MCF 10A (cell line): ENCODE measurements around the gene CADPS. TPM values are rescaled to one million over a fixed set of nuclear protein-coding genes. Genes with fewer than 3 reads are reported as not detected.

ENCODE experiments used
- BruUV-seq: library from RNA; stranded (reverse); fragments of 400-500 nt; replicated peaks from 2 replicates; lab custom pipeline; 2021; lab: Mats Ljungman, UMichigan
- CTCF ChIA-PET: fragments of 300-600 bp; sonication (Branson Sonifier 250); formaldehyde crosslinking; extraction: SDS; loops from one replicate; lab custom pipeline; 2021; ENCODE audit warnings: antibody characterized with exemption, inconsistent platforms; lab: Yijun Ruan, JAX
- POLR2A ChIA-PET: fragments of 300-600, 350-650 bp; sonication (Branson Sonifier 250); formaldehyde crosslinking; extraction: SDS; loops from one replicate; lab custom pipeline; 2020; ENCODE audit warnings: antibody characterized with exemption, inconsistent platforms; lab: Yijun Ruan, JAX
- DNase-seq: peaks from one replicate; pipeline ENCODE4 v3.0.0-alpha.2; 2018; ENCODE audit not compliant: unreplicated experiment
- H3K27ac Mint-ChIP-seq: one replicate; pipeline ENCODE4 v1.8.0; 2022; ENCODE audit warnings: mild to moderate bottlenecking, low read depth, mixed read lengths; ENCODE audit not compliant: unreplicated experiment
- H3K27me3 Mint-ChIP-seq: one replicate; pipeline ENCODE4 v1.8.0; 2022; ENCODE audit warnings: mixed read lengths; ENCODE audit not compliant: insufficient read depth, unreplicated experiment
- H3K36me3 Mint-ChIP-seq: one replicate; pipeline ENCODE4 v1.8.0; 2022; ENCODE audit warnings: mild to moderate bottlenecking, moderate library complexity, mixed read lengths; ENCODE audit not compliant: insufficient read depth, unreplicated experiment
- H3K4me1 Mint-ChIP-seq: one replicate; pipeline ENCODE4 v1.8.0; 2022; ENCODE audit warnings: mixed read lengths; ENCODE audit not compliant: insufficient read depth, unreplicated experiment
- H3K4me3 Mint-ChIP-seq: one replicate; pipeline ENCODE4 v1.8.0; 2022; ENCODE audit warnings: mild to moderate bottlenecking, moderate library complexity, mixed read lengths; ENCODE audit not compliant: unreplicated experiment
- H3K9me3 Mint-ChIP-seq: one replicate; pipeline ENCODE4 v1.8.0; 2022; ENCODE audit warnings: mixed read lengths; ENCODE audit not compliant: unreplicated experiment
- intact Hi-C: fragments of 100-400 bp; cut with micrococcal nuclease; formaldehyde crosslinking; loops from 2 replicates; pipeline ENCODE4 v1.14.1; 2022
- total RNA-seq: library from RNA; stranded (reverse); gene quantifications from 2 replicates; pipeline ENCODE4 v1.2.3, GENCODE V29; 2022
- TF ChIP-seq, protein P1 (sequence below): fragments of 200-600 bp; IDR thresholded peaks from one replicate; pipeline ENCODE4 v1.8.0; 2022; ENCODE audit warnings: antibody characterized with exemption, mild to moderate bottlenecking; ENCODE audit not compliant: unreplicated experiment

The CADPS gene
- total RNA-seq, 1 experiment from 2014 or later, result not detected

DNA sequence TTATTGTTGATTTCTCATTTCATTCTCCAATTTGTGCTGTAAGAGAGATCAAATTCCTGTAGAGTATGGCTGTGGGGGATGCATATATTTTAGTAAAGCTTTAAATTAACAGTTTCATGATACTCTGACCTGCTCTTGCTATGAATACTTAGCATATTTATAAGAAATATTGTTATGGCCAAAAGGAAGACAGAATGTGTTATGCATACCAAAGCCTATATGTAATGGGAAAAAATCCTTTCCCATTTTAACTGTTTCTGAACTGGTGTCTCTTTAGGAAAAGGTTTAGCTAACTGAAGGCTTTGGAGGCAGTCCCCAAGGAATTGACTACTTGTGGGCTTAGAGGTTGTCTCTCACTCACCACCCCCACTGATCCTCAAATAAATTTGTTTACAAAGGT, 59.2 kb downstream of the CADPS start:
- ChIA-PET POLR2A (no interaction called here), CTCF (no interaction called here)
- intact Hi-C loops, result no loop called here
- Mint-ChIP-seq H3K4me3 (no peak overlapping the region), H3K36me3 (no peaks in the 10 kb centered on the region), H3K9me3 (no peaks in the 10 kb centered on the region), H3K27me3 (no peaks in the 10 kb centered on the region), H3K4me1 (peaks cover 7% of the 10 kb centered on the region), H3K27ac (peak overlapping the region; percentile 41)
- no TSS peak for BruUV-seq
- TF ChIP-seq, protein P1, sequence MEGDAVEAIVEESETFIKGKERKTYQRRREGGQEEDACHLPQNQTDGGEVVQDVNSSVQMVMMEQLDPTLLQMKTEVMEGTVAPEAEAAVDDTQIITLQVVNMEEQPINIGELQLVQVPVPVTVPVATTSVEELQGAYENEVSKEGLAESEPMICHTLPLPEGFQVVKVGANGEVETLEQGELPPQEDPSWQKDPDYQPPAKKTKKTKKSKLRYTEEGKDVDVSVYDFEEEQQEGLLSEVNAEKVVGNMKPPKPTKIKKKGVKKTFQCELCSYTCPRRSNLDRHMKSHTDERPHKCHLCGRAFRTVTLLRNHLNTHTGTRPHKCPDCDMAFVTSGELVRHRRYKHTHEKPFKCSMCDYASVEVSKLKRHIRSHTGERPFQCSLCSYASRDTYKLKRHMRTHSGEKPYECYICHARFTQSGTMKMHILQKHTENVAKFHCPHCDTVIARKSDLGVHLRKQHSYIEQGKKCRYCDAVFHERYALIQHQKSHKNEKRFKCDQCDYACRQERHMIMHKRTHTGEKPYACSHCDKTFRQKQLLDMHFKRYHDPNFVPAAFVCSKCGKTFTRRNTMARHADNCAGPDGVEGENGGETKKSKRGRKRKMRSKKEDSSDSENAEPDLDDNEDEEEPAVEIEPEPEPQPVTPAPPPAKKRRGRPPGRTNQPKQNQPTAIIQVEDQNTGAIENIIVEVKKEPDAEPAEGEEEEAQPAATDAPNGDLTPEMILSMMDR, result no peak
- DNase-seq, result no peak

DNA sequence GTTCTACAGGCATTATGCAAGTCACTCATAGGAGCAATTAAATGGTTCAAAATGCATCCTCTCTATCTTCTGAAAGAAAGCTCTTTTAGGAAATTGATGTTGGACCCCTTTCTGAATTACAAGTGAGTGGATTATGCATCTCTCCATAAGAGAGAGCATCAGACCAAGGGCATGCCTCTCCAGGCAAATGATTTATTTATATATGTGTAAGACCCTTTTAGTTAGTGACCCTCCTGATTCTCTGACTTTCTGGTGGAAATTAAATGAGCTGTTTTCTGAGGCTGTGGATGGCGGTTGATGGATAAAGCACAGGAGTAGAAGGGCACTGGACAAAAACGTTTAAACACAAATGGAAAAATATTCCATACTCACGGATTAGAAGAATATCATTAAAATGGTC, 62.6 kb downstream of the CADPS start:
- no peaks in the 10 kb centered on the region for H3K9me3 Mint-ChIP-seq
- intact Hi-C loops, result no loop called here
- TF ChIP-seq, protein P1, result no peak
- no TSS peak for BruUV-seq
- H3K27me3 Mint-ChIP-seq, result no peaks in the 10 kb centered on the region
- peaks cover 7% of the 10 kb centered on the region for H3K4me1 Mint-ChIP-seq
- peaks cover 7% of the 10 kb centered on the region for H3K36me3 Mint-ChIP-seq
- DNase-seq, result no peak
- CTCF ChIA-PET, result interaction anchor here (0.8 to 1.2 kb wide), 2 partner anchors 11 to 147 kb away, joined by 3 to 4 read pairs; no protein-coding TSS in a partner anchor
- POLR2A ChIA-PET, result no interaction called here
- no peak overlapping the region for H3K27ac Mint-ChIP-seq
- H3K4me3 Mint-ChIP-seq, result no peak overlapping the region

DNA sequence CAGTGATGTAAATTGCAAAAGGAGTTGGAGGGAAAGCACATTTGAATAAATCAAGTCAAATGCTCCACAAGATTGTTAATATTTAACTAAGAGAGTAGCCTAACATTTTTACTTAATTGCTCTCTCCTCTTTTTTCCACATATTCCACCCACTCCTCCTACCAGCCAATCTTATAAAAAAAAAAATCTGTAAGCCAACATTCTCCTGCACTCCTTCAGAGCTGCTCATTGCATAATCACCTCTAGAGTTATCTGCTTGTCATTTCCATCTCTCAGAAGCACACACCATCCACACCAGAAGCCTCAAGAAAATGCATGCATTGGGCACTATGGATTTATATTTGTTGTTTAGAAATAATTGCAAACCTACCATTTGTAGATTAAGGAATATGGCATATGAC, 64.1 kb downstream of the CADPS start:
- H3K4me1 Mint-ChIP-seq, result peaks cover 7% of the 10 kb centered on the region
- no TSS peak for BruUV-seq
- intact Hi-C loops, result no loop called here
- CTCF ChIA-PET, result interaction anchor here (0.7 to 0.8 kb wide), 2 partner anchors 8 to 143 kb away, joined by 3 read pairs; no protein-coding TSS in a partner anchor
- H3K36me3 Mint-ChIP-seq, result peaks cover 7% of the 10 kb centered on the region
- no peak overlapping the region for H3K27ac Mint-ChIP-seq
- H3K9me3 Mint-ChIP-seq, result no peaks in the 10 kb centered on the region
- POLR2A ChIA-PET, result interaction anchor here (0.6 kb wide), 1 partner anchor 209 kb away, joined by 4 read pairs; no protein-coding TSS in a partner anchor
- H3K27me3 Mint-ChIP-seq, result no peaks in the 10 kb centered on the region
- DNase-seq, result no peak
- H3K4me3 Mint-ChIP-seq, result no peak overlapping the region
- TF ChIP-seq, protein P1, result no peak

DNA sequence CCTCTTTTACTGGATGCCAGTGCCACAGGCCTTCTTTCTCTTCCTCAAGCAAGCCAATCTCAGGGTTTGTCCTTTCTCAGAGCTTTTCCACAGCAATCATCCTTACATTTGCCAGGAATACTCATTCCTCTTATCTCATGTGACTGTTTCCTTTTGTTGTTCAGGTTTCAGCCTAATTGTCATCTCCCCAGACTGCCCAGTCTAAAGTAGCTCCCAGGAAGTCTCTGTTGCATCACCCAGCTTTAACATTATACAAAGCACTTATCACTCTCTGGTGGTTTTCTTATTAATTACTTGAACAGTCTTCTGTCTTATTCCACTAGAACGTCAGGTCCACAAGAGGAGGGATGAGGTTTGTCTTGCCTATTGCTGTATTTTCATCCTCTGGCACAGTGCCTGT, 65.8 kb downstream of the CADPS start:
- intact Hi-C loops, result no loop called here
- BruUV-seq, result no TSS peak
- H3K27ac Mint-ChIP-seq, result no peak overlapping the region
- POLR2A ChIA-PET, result no interaction called here
- H3K4me1 Mint-ChIP-seq, result no peaks in the 10 kb centered on the region
- no peaks in the 10 kb centered on the region for H3K9me3 Mint-ChIP-seq
- TF ChIP-seq, protein P1, result no peak
- H3K4me3 Mint-ChIP-seq, result no peak overlapping the region
- no peaks in the 10 kb centered on the region for H3K27me3 Mint-ChIP-seq
- peaks cover 7% of the 10 kb centered on the region for H3K36me3 Mint-ChIP-seq
- DNase-seq, result no peak
- CTCF ChIA-PET, result interaction anchor here (0.6 to 1.9 kb wide), 5 partner anchors 15 to 420 kb away, joined by 3 to 7 read pairs (median 3); no protein-coding TSS in a partner anchor
